ENCODE measurements around the gene PLA2G3.
A peak's percentile ranks its signal among the peaks of the same experiment; 100 is the strongest.

PLA2G3 gene

DNA sequence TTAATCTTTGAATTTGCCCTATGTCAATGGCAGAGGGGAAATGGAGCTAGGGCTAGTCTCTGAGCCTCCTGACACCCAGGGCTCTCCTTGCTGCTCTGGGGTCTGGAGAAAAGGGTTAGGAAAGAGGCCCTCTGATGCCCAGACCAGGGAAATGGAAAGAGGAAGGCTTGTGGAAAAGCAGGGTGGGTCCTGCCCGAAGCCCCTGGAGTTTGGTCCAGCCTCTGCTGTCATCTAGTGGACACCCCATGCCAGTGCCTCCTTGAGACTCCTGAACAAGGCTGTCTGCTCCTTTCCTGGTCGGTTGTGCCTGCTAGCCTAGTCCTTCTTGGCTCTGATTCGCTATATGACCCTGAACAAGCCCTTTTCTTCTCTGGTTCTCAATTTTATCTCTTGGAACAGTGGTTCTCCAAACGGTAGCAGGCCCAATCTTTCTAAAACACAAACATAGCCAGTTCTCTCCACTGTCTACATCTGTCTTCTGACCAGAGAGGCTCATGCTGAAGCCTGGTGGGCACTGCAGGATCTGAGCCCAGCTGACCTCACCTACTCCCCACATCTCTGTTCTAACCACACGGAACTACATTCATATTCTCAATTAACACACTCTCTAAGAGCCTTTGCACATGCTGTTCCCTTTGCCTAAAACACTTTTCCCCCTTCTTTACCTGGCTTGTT is 8.8 kb upstream of the PLA2G3 start:
- Histone ChIP-seq H3K4me1 (ENCODE audit: control insufficient read depth, insufficient read depth, low read length, unreplicated experiment) (peaks cover 5% of the 10 kb centered on the region), H3K36me3 (ENCODE audit: insufficient read depth, low read length) (no peaks in the 10 kb centered on the region), H3K27me3 (ENCODE audit: insufficient read depth, low read length) (no peaks in the 10 kb centered on the region), H3K4me3 (ENCODE audit: low read depth, low read length) (no peak overlapping the region), H3K27ac (ENCODE audit: low read depth, low read length) (peak overlapping the region; percentile 58; the same call in 1 of the 2 replicates), H2AFZ (ENCODE audit: low read length, unreplicated experiment) (peak overlapping the region; percentile 87), H3K79me2 (ENCODE audit: control insufficient read depth, insufficient read depth, low read length, unreplicated experiment) (no peaks in the 10 kb centered on the region)

- Histone ChIP-seq H3K27me3 (ENCODE audit: insufficient read depth, low read length) (no peaks in the 10 kb centered on the region), H3K4me1 (ENCODE audit: control insufficient read depth, insufficient read depth, low read length, unreplicated experiment) (peaks cover 5% of the 10 kb centered on the region), H3K36me3 (ENCODE audit: insufficient read depth, low read length) (no peaks in the 10 kb centered on the region), H3K27ac (ENCODE audit: low read depth, low read length) (peak overlapping the region; percentile 58; the same call in 1 of the 2 replicates), H2AFZ (ENCODE audit: low read length, unreplicated experiment) (peak overlapping the region; percentile 87), H3K79me2 (ENCODE audit: control insufficient read depth, insufficient read depth, low read length, unreplicated experiment) (no peaks in the 10 kb centered on the region), H3K4me3 (ENCODE audit: low read depth, low read length) (no peak overlapping the region)
Measured at GRCh38 chr22:31148488-31148887, 8.2 kb upstream of the PLA2G3 start.

GRCh38 chr22:31144223-31144622 is 3.9 kb upstream of the PLA2G3 start:
- Histone ChIP-seq H3K4me3 (ENCODE audit: low read depth, low read length) (no peak overlapping the region), H3K27ac (ENCODE audit: low read depth, low read length) (no peak overlapping the region), H3K27me3 (ENCODE audit: insufficient read depth, low read length) (peaks cover 11% of the 10 kb centered on the region), H2AFZ (ENCODE audit: low read length, unreplicated experiment) (no peak overlapping the region), H3K4me1 (ENCODE audit: control insufficient read depth, insufficient read depth, low read length, unreplicated experiment) (peaks cover 5% of the 10 kb centered on the region), H3K36me3 (ENCODE audit: insufficient read depth, low read length) (no peaks in the 10 kb centered on the region), H3K79me2 (ENCODE audit: control insufficient read depth, insufficient read depth, low read length, unreplicated experiment) (no peaks in the 10 kb centered on the region)

DNA sequence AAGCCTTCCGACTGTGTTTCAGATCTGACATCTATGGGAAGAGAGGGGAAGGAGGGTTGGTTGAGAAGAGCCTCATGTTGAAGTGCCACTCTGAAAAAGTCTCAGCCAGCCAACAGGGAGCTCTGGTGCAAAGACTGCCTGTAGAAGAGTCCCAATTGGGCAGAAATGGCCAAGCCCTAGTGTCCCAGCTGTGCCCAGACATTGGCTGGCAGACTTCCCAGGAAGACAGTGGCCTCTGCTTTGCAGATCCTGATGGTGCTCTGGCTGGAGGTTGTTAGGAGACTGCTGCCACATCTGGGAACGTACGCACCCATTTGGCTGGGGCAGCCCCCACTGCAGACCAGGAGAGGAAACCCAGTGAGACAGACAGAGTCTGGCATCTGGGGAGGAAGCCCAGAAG is 3.2 kb upstream of the PLA2G3 start:
- Histone ChIP-seq H3K27ac (ENCODE audit: low read depth, low read length) (no peak overlapping the region), H2AFZ (ENCODE audit: low read length, unreplicated experiment) (no peak overlapping the region), H3K79me2 (ENCODE audit: control insufficient read depth, insufficient read depth, low read length, unreplicated experiment) (no peaks in the 10 kb centered on the region), H3K4me3 (ENCODE audit: low read depth, low read length) (no peak overlapping the region), H3K4me1 (ENCODE audit: control insufficient read depth, insufficient read depth, low read length, unreplicated experiment) (peaks cover under 1% of the 10 kb centered on the region), H3K27me3 (ENCODE audit: insufficient read depth, low read length) (peaks cover 17% of the 10 kb centered on the region), H3K36me3 (ENCODE audit: insufficient read depth, low read length) (no peaks in the 10 kb centered on the region)

- Histone ChIP-seq H3K79me2 (ENCODE audit: control insufficient read depth, insufficient read depth, low read length, unreplicated experiment) (no peaks in the 10 kb centered on the region), H3K27me3 (ENCODE audit: insufficient read depth, low read length) (peaks cover 22% of the 10 kb centered on the region), H3K36me3 (ENCODE audit: insufficient read depth, low read length) (no peaks in the 10 kb centered on the region), H3K27ac (ENCODE audit: low read depth, low read length) (no peak overlapping the region), H3K4me1 (ENCODE audit: control insufficient read depth, insufficient read depth, low read length, unreplicated experiment) (no peaks in the 10 kb centered on the region), H2AFZ (ENCODE audit: low read length, unreplicated experiment) (no peak overlapping the region), H3K4me3 (ENCODE audit: low read depth, low read length) (no peak overlapping the region)
Measured at GRCh38 chr22:31143038-31143437, 2.7 kb upstream of the PLA2G3 start.

DNA sequence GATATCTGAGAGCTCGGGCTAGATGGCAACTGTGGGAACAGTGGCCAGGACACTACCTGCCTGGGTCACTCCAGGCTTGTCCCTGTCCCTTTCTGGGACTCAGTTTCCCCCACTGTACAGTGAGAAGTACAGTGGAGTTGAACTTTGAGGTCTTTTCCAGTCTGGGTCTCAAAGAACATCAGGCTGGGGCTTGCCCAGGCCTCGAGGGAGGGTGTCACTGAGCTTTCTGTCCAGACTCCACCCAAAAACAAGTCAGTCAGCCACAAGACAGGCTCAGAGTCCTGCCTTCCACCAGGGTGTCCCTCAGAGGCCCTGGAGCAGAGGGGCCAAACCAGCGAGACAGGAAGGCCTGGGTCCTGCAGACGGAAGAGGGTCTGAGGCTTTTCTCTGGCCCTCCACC is 2.0 kb upstream of the PLA2G3 start:
- Histone ChIP-seq H3K27ac (ENCODE audit: low read depth, low read length) (no peak overlapping the region), H3K79me2 (ENCODE audit: control insufficient read depth, insufficient read depth, low read length, unreplicated experiment) (no peaks in the 10 kb centered on the region), H3K4me1 (ENCODE audit: control insufficient read depth, insufficient read depth, low read length, unreplicated experiment) (no peaks in the 10 kb centered on the region), H3K27me3 (ENCODE audit: insufficient read depth, low read length) (peaks cover 23% of the 10 kb centered on the region), H3K4me3 (ENCODE audit: low read depth, low read length) (no peak overlapping the region), H2AFZ (ENCODE audit: low read length, unreplicated experiment) (no peak overlapping the region), H3K36me3 (ENCODE audit: insufficient read depth, low read length) (no peaks in the 10 kb centered on the region)

DNA sequence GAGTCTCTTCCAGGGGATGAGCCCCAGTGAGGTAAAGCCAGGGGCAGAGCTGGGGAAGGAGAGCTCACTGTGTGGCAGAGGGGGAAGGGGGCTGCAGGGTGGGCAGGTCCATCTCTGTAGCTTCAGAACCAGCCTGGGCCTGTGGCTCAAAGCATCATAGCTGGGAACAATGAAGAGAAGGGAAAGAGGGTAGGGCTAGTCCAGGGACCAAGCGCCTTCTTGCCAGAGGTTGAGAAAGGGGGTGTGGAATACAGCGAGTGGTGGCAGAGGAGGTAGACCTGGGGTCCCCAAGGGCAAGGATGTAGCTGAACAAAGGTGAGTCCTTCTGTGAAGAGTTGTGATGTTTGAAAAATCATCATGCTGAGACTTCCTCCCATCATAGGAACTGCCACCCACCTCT is 1.2 kb upstream of the PLA2G3 start:
- Histone ChIP-seq H2AFZ (ENCODE audit: low read length, unreplicated experiment) (no peak overlapping the region), H3K36me3 (ENCODE audit: insufficient read depth, low read length) (no peaks in the 10 kb centered on the region), H3K4me3 (ENCODE audit: low read depth, low read length) (no peak overlapping the region), H3K79me2 (ENCODE audit: control insufficient read depth, insufficient read depth, low read length, unreplicated experiment) (no peaks in the 10 kb centered on the region), H3K27ac (ENCODE audit: low read depth, low read length) (no peak overlapping the region), H3K4me1 (ENCODE audit: control insufficient read depth, insufficient read depth, low read length, unreplicated experiment) (no peaks in the 10 kb centered on the region), H3K27me3 (ENCODE audit: insufficient read depth, low read length) (peaks cover 23% of the 10 kb centered on the region)

DNA sequence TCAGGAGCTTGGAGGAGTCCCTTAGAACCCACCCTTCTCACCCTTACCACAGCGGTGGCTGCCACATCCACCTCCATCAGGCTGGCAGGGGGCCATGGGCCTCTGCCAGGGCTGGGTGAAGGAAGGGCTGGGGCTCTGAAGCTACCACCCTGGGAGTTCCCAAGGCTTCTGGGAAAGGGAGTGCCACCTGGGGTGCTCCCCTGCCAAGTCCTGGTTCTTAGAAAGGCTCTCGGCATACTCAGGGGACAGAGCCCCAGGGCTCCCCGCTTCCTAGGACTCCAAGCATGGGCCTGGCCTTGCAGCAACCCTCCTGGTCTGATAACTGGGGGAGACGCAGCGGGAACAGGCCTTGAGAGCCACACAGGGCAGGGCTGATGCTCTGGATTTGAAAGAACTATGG is 438 bp upstream of the PLA2G3 start:
- peaks cover 23% of the 10 kb centered on the region for H3K27me3 ChIP-seq (ENCODE audit: insufficient read depth, low read length)
- no peaks in the 10 kb centered on the region for H3K79me2 ChIP-seq (ENCODE audit: control insufficient read depth, insufficient read depth, low read length, unreplicated experiment)
- H3K4me1 ChIP-seq (ENCODE audit: control insufficient read depth, insufficient read depth, low read length, unreplicated experiment): no peaks in the 10 kb centered on the region
- H2AFZ ChIP-seq (ENCODE audit: low read length, unreplicated experiment): no peak overlapping the region
- no peak overlapping the region for H3K4me3 ChIP-seq (ENCODE audit: low read depth, low read length)
- no peak overlapping the region for H3K27ac ChIP-seq (ENCODE audit: low read depth, low read length)
- H3K36me3 ChIP-seq (ENCODE audit: insufficient read depth, low read length): no peaks in the 10 kb centered on the region

DNA sequence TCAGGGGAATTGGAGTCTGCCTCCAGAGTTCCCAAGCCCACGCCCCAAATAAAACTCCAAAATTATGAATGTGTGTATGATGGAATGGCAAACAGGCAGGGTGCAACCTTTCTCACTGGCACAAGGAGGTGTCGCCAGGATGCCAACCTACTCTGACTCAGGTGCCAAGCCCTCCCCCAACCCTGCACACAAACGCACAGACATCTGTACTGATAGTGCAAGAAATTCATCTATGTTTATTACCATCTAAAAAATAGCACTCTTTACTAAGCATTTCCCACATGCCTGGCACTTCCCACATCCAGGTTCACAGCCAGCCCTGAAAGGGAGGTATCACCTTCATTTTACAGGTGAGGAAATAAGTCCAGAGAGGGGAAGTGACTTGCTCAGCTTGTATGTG is 1.2 kb downstream of the PLA2G3 start:
- peaks cover 23% of the 10 kb centered on the region for H3K27me3 ChIP-seq (ENCODE audit: insufficient read depth, low read length)

GRCh38 chr22:31138126-31138525 is 2.2 kb downstream of the PLA2G3 start:
- no peaks in the 10 kb centered on the region for H3K4me1 ChIP-seq (ENCODE audit: control insufficient read depth, insufficient read depth, low read length, unreplicated experiment)
- no peak overlapping the region for H3K27ac ChIP-seq (ENCODE audit: low read depth, low read length)
- peaks cover 23% of the 10 kb centered on the region for H3K27me3 ChIP-seq (ENCODE audit: insufficient read depth, low read length)
- no peaks in the 10 kb centered on the region for H3K79me2 ChIP-seq (ENCODE audit: control insufficient read depth, insufficient read depth, low read length, unreplicated experiment)
- no peak overlapping the region for H3K4me3 ChIP-seq (ENCODE audit: low read depth, low read length)
- H3K36me3 ChIP-seq (ENCODE audit: insufficient read depth, low read length): no peaks in the 10 kb centered on the region
- no peak overlapping the region for H2AFZ ChIP-seq (ENCODE audit: low read length, unreplicated experiment)

More for the DNA sequence above, 1.2 kb downstream of the PLA2G3 start:
- Histone ChIP-seq H3K4me3 (ENCODE audit: low read depth, low read length) (no peak overlapping the region), H3K36me3 (ENCODE audit: insufficient read depth, low read length) (no peaks in the 10 kb centered on the region), H3K79me2 (ENCODE audit: control insufficient read depth, insufficient read depth, low read length, unreplicated experiment) (no peaks in the 10 kb centered on the region), H3K27ac (ENCODE audit: low read depth, low read length) (no peak overlapping the region), H2AFZ (ENCODE audit: low read length, unreplicated experiment) (no peak overlapping the region), H3K4me1 (ENCODE audit: control insufficient read depth, insufficient read depth, low read length, unreplicated experiment) (no peaks in the 10 kb centered on the region)

DNA sequence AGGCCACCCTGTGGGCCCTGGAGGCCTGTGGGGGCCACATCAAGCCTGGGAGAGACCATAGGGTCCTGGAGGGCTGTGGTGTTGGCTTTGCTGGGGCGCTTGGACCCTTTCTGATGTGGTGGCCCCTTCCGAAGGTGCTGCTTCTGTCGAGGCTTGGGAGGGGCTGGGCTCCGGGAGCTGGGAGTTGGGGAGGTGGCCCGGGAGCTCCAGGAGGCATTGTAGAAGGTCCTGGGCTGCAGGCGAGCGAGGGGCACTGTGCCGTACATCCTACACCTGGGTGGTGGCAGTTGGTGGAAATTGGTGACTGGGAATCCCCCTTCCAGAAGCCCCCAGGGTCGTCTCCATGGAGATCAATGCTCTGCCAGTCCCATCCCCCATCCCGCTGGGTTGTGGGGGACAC is 2.6 kb downstream of the PLA2G3 start:
- H3K27ac ChIP-seq (ENCODE audit: low read depth, low read length): no peak overlapping the region
- H3K4me1 ChIP-seq (ENCODE audit: control insufficient read depth, insufficient read depth, low read length, unreplicated experiment): no peaks in the 10 kb centered on the region
- H3K79me2 ChIP-seq (ENCODE audit: control insufficient read depth, insufficient read depth, low read length, unreplicated experiment): no peaks in the 10 kb centered on the region
- H3K4me3 ChIP-seq (ENCODE audit: low read depth, low read length): no peak overlapping the region
- peaks cover 23% of the 10 kb centered on the region for H3K27me3 ChIP-seq (ENCODE audit: insufficient read depth, low read length)
- no peaks in the 10 kb centered on the region for H3K36me3 ChIP-seq (ENCODE audit: insufficient read depth, low read length)
- H2AFZ ChIP-seq (ENCODE audit: low read length, unreplicated experiment): no peak overlapping the region
